GM12878 (cell line): Measurements from ENCODE around the gene ATP1B2. TPM values are rescaled to one million over a fixed set of nuclear protein-coding genes. Genes with fewer than 3 reads are reported as not detected.

Experiments used
- ATAC-seq: fragments of 200-7000 bp; cut with Tn5 transposase; 3 replicates; pipeline ENCODE4 v1.9.1; 2020; ENCODE audit warnings: mild to moderate bottlenecking, moderate library complexity
- BruUV-seq: library from RNA; stranded (reverse); fragments of 400-500 nt; replicated peaks from 2 replicates; lab custom pipeline; 2021; lab: Mats Ljungman, UMichigan
- CTCF ChIA-PET: fragments of 300-600 bp; sonication (Branson Sonifier 250); formaldehyde crosslinking; extraction: SDS; loops from one replicate; lab custom pipeline; 2021; ENCODE audit warnings: inconsistent platforms; lab: Yijun Ruan, JAX
- POLR2A ChIA-PET: fragments of 350-600 bp; formaldehyde crosslinking; extraction: SDS; loops from one replicate; lab custom pipeline; 2021; ENCODE audit warnings: inconsistent platforms; lab: Charles Lee
- RAD21 ChIA-PET: fragments of 300-600 bp; sonication (Branson Sonifier 250); formaldehyde crosslinking; loops from one replicate; lab custom pipeline; 2023; ENCODE audit warnings: antibody characterized with exemption; ENCODE audit not compliant: unreplicated experiment; lab: Charles Lee
- SMC1A ChIA-PET: fragments of 300-600 bp; sonication (Branson Sonifier 250); formaldehyde crosslinking; loops from one replicate; lab custom pipeline; 2023; ENCODE audit not compliant: unreplicated experiment, uncharacterized antibody; lab: Charles Lee
- DNase-seq: peaks from one replicate; pipeline ENCODE4 v3.0.0-alpha.2; 2011; ENCODE audit warnings: low read depth, low spot score
- FAIRE-seq: peaks from 3 replicates; lab custom pipeline; 2011; peaks lifted over from hg19 to GRCh38; lab: Jason Lieb, UNC
- H2AFZ ChIP-seq: 2 replicates; pipeline ENCODE4 v1.6.0; 2011; ENCODE audit warnings: low read depth, low read length, control low read depth; ENCODE audit not compliant: control insufficient read depth
- H3K27ac ChIP-seq: 2 replicates; pipeline ENCODE4 v1.5.1; 2011; ENCODE audit warnings: control low read depth; ENCODE audit not compliant: control insufficient read depth, insufficient read depth
- H3K27me3 ChIP-seq, 2 experiments: replicated peaks in 1 of 2; 2 replicates each; pipeline versions ENCODE4 v1.6.0 to v1.6.1; 2011; ENCODE audit warnings: low read length in 1 of 2; ENCODE audit not compliant: control insufficient read depth in 2 of 2, insufficient read depth in 2 of 2
- H3K36me3 ChIP-seq, 2 experiments: 2 replicates each; pipeline ENCODE4 v1.5.1; 2011; ENCODE audit warnings: low read length in 1 of 2; ENCODE audit not compliant: control insufficient read depth in 2 of 2, insufficient read depth in 2 of 2
- H3K4me1 ChIP-seq: 2 replicates; pipeline ENCODE4 v1.6.1; 2011; ENCODE audit warnings: mild to moderate bottlenecking, low read length, moderate library complexity, mixed read lengths; ENCODE audit not compliant: control insufficient read depth, insufficient read depth
- H3K4me2 ChIP-seq: 2 replicates; pipeline ENCODE4 v1.6.0; 2011; ENCODE audit warnings: control low read depth; ENCODE audit not compliant: control insufficient read depth, insufficient read depth
- H3K4me3 ChIP-seq: fragments of 200-600 bp; sonication (generic); 2 replicates; pipeline ENCODE4 v1.5.1; 2016
- H3K79me2 ChIP-seq: 2 replicates; pipeline ENCODE4 v1.6.0; 2011; ENCODE audit warnings: low read length; ENCODE audit not compliant: control insufficient read depth, insufficient read depth
- H3K9ac ChIP-seq: 2 replicates; pipeline ENCODE4 v1.8.0; 2011; ENCODE audit warnings: low read length, control low read depth, mixed read lengths; ENCODE audit not compliant: control insufficient read depth, insufficient read depth
- H3K9me3 ChIP-seq: replicated peaks from 3 replicates; pipeline ENCODE4 v1.5.1; 2011; ENCODE audit warnings: mild to moderate bottlenecking, low read length; ENCODE audit not compliant: control insufficient read depth, insufficient read depth
- H4K20me1 ChIP-seq: 2 replicates; pipeline ENCODE4 v1.6.0; 2011; ENCODE audit not compliant: control insufficient read depth, insufficient read depth
- CHD4 ChIP-seq: fragments of 200-600 bp; sonication (generic); IDR thresholded peaks from 2 replicates; pipeline ENCODE4 v1.6.1; 2016; ENCODE audit warnings: mild to moderate bottlenecking
- CREM ChIP-seq: IDR thresholded peaks from 2 replicates; pipeline ENCODE4 v1.6.1; 2014; ENCODE audit warnings: antibody characterized with exemption, low read depth
- ESRRA ChIP-seq: IDR thresholded peaks from 2 replicates; pipeline ENCODE4 v1.6.1; 2012; ENCODE audit warnings: mild to moderate bottlenecking, low read length, improper control_type of control experiment
- FOXM1 ChIP-seq: IDR thresholded peaks from 2 replicates; pipeline ENCODE4 v1.6.1; 2012; ENCODE audit warnings: low read depth, mild to moderate bottlenecking, inconsistent platforms, low read length, moderate library complexity
- HDAC6 ChIP-seq: fragments of 200-600 bp; sonication (generic); IDR thresholded peaks from one replicate; pipeline ENCODE4 v1.8.0; 2017; ENCODE audit warnings: antibody characterized with exemption; ENCODE audit not compliant: unreplicated experiment
- JUND ChIP-seq: IDR thresholded peaks from 2 replicates; pipeline ENCODE4 v1.6.1; 2012; ENCODE audit warnings: low read depth, mild to moderate bottlenecking, low read length, improper control_type of control experiment, moderate library complexity
- MEF2A ChIP-seq: IDR thresholded peaks from 2 replicates; pipeline ENCODE4 v1.6.1; 2011; ENCODE audit warnings: low read depth, mild to moderate bottlenecking, low read length, moderate library complexity; ENCODE audit not compliant: insufficient read depth
- NR2F1 ChIP-seq: fragments of 450-650 bp; conservative IDR thresholded peaks from 2 replicates; pipeline ENCODE4 v1.6.1; 2017; ENCODE audit warnings: mild to moderate bottlenecking
- POLR2A ChIP-seq: IDR thresholded peaks from 2 replicates; pipeline ENCODE4 v1.6.1; 2011; ENCODE audit warnings: low read depth, mild to moderate bottlenecking, low read length
- POLR2AphosphoS2 ChIP-seq: IDR thresholded peaks from 2 replicates; pipeline ENCODE4 v1.6.1; 2011; ENCODE audit warnings: low read depth, mild to moderate bottlenecking, low read length, improper control_type of control experiment, moderate library complexity
- SIX5 ChIP-seq: IDR thresholded peaks from 2 replicates; pipeline ENCODE4 v1.6.1; 2011; ENCODE audit warnings: mild to moderate bottlenecking, low read depth, low read length, moderate library complexity; ENCODE audit not compliant: severe bottlenecking
- SUPT20H ChIP-seq: IDR thresholded peaks from 2 replicates; pipeline ENCODE4 v1.6.1; 2011; ENCODE audit warnings: low read depth, mild to moderate bottlenecking, low read length, moderate library complexity, borderline replicate concordance; ENCODE audit not compliant: control insufficient read depth
- TARDBP ChIP-seq: IDR thresholded peaks from 2 replicates; pipeline ENCODE4 v1.6.1; 2016; ENCODE audit warnings: borderline replicate concordance
- TCF3 ChIP-seq: IDR thresholded peaks from 2 replicates; pipeline ENCODE4 v1.6.1; 2012; ENCODE audit warnings: low read depth, mild to moderate bottlenecking, low read length, borderline replicate concordance; ENCODE audit not compliant: insufficient read depth
- YY1 ChIP-seq: IDR thresholded peaks from 2 replicates; pipeline ENCODE4 v1.6.1; 2011; ENCODE audit warnings: low read depth, mild to moderate bottlenecking, low read length
- ZNF687 ChIP-seq: fragments of 450-650 bp; IDR thresholded peaks from 2 replicates; pipeline ENCODE4 v1.6.1; 2017; ENCODE audit warnings: mild to moderate bottlenecking, moderate library complexity
- WGBS: methylation state at CpG from one replicate; pipeline ENCODE4 v1.1.6; 2016; ENCODE audit warnings: low lambda C conversion rate; ENCODE audit not compliant: insufficient replicate concordance, insufficient coverage; ENCODE audit errors: missing lambda C conversion rate; 5-methylcytosine and 5-hydroxymethylcytosine counted together
- in situ Hi-C: fragments of 300-500 bp; cut with MboI; formaldehyde crosslinking; loops from 9 replicates; pipeline ENCODE4 v1.14.3; 2018; ENCODE audit warnings: mixed read lengths
- intact Hi-C: fragments of 100-400 bp; cut with micrococcal nuclease; formaldehyde crosslinking; loops from one replicate; pipeline ENCODE4 v1.14.2; 2022; ENCODE audit not compliant: unreplicated experiment
- polyA plus RNA-seq, 11 experiments: library from polyadenylated mRNA; depleted of rRNA in 4 of 11; unstranded in 6 of 11; stranded (reverse) in 5 of 11; fragments of >200 nt; fragmentation: Nextera tagmentation in 4 of 11; fragmentation: Illumina TruSeq in 1 of 11; extraction: Ambion mirVana in 4 of 11; extraction: Trizol in 1 of 11; gene quantifications; 1 replicate in 1 of 11; 2 replicates in 10 of 11; pipeline versions ENCODE4 v1.2.1 to v1.2.3, GENCODE V29; 2011 to 2016; ENCODE audit warnings: inconsistent platforms in 2 of 11, missing spikeins in 2 of 11, low read depth in 1 of 11
- total RNA-seq, 4 experiments: library from RNA; depleted of rRNA in 3 of 4; stranded (reverse); fragments of >200 nt in 3 of 4; fragmentation: Illumina TruSeq in 1 of 4; extraction: Trizol in 1 of 4; gene quantifications; 2 replicates each; pipeline versions ENCODE4 v1.2.1 to v1.2.3, GENCODE V29; 2013 to 2021

The ATP1B2 gene
- total and polyA plus RNA-seq, 10 of the 15 experiments (the other 5 are each of a cell fraction or from before 2014, with no cell fraction given): 0.03 to 0.29 (median 0.15) TPM; not detected in 3

DNA sequence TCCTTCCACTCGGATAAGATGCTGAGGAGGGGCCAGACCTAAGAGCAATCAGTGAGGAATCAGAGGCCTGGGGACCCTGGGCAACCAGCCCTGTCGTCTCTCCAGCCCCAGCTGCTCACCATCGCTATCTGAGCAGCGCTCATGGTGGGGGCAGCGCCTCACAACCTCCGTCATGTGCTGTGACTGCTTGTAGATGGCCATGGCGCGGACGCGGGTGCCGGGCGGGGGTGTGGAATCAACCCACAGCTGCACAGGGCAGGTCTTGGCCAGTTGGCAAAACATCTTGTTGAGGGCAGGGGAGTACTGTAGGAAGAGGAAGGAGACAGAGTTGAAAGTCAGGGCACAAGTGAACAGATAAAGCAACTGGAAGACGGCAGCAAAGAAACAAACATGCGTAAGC, 24.2 kb downstream of the ATP1B2 start:
- intact Hi-C loops: loop anchor here (5.0 kb wide), 1 partner anchor 43 kb away; the partner anchor contains the start of gene SHBG
- Histone ChIP-seq H3K4me2 (no peak overlapping the region), H3K36me3 (peaks cover 20 to 26% of the 10 kb centered on the region in 2 experiments), H3K9me3 (peaks cover 8% of the 10 kb centered on the region), H3K27me3 (no peaks in the 10 kb centered on the region), H3K4me3 (no peak overlapping the region), H3K9ac (no peak overlapping the region), H2AFZ (no peak overlapping the region), H3K27ac (no peak overlapping the region), H3K4me1 (no peaks in the 10 kb centered on the region), H3K79me2 (0 out of 2 replicates have a peak, but pooled peaks cover 2% of the 10 kb centered on the region), H4K20me1 (no peaks in the 10 kb centered on the region)
- ATAC-seq (no peak), FAIRE-seq (no peak), DNase-seq (no peak)
- SMC1A ChIA-PET: no interaction called here
- TF ChIP-seq SIX5 (no peak), YY1 (no peak), FOXM1 (no peak), HDAC6 (no peak), POLR2A (peak; percentile 53; the same call in 1 of the 2 replicates)
- POLR2A ChIA-PET: no interaction called here
- RAD21 ChIA-PET: no interaction called here
- in situ Hi-C loops: no loop called here
- WGBS: 93% methylated on average over 14 of the region's 14 CpGs
- no TSS peak for BruUV-seq
- CTCF ChIA-PET: interaction anchor here (0.8 kb wide), 1 partner anchor 42 kb away, joined by 4 read pairs; no protein-coding TSS in a partner anchor

DNA sequence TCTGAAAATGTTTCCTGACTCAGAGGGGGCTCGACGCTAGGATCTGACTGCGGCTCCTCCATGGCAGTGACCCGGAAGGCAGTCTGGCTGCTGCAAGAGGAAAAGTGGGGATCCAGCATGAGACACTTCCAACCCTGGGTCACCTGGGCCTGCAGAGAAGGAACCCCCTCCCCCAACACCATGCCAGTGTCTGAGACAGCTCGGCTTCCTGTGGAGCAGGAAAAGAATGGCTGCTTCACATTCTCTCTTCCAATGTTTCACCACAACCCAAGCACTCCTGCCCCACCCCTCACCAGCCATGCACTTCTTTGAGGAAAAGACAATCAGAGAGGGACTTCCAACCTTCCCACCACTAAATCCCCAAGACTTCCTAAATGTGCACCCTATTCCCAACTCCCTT, 25.8 kb downstream of the ATP1B2 start:
- intact Hi-C loops: loop anchor here (5.0 kb wide), 1 partner anchor 44 kb away; the partner anchor contains the start of gene SHBG
- peaks cover 8% of the 10 kb centered on the region for H3K9me3 ChIP-seq
- no peak overlapping the region for H3K9ac ChIP-seq
- H3K27me3 ChIP-seq: no peaks in the 10 kb centered on the region
- H3K4me2 ChIP-seq: no peak overlapping the region
- no peaks in the 10 kb centered on the region for H3K4me1 ChIP-seq
- in situ Hi-C loops: no loop called here
- ATAC-seq: no peak
- H3K27ac ChIP-seq: no peak overlapping the region
- H4K20me1 ChIP-seq: no peaks in the 10 kb centered on the region; the same call in 1 of the 2 replicates
- SMC1A ChIA-PET: no interaction called here
- H3K4me3 ChIP-seq: no peak overlapping the region
- BruUV-seq: no TSS peak
- CTCF ChIA-PET: interaction anchor here (1.1 kb wide), 1 partner anchor 11 kb away, joined by 3 read pairs; no protein-coding TSS in a partner anchor
- TF ChIP-seq ESRRA (no peak), CREM (no peak), SUPT20H (no peak), POLR2AphosphoS2 (no peak), MEF2A (no peak), CHD4 (no peak), NR2F1 (no peak), ZNF687 (no peak), TARDBP (no peak), JUND (no peak), TCF3 (no peak)
- no peak for DNase-seq
- 100% methylated on average over 5 of the region's 5 CpGs for WGBS
- FAIRE-seq: no peak
- H3K79me2 ChIP-seq: 0 out of 2 replicates have a peak, but pooled peaks cover 2% of the 10 kb centered on the region
- RAD21 ChIA-PET: no interaction called here
- no peak overlapping the region for H2AFZ ChIP-seq
- POLR2A ChIA-PET: interaction anchor here (0.7 kb wide), 1 partner anchor 282 kb away, joined by 3 read pairs; the partner anchor contains the start of gene PLSCR3
- H3K36me3 ChIP-seq: peaks cover 15 to 17% of the 10 kb centered on the region in 2 experiments
